ENCODE data around the gene TRPM3. TPM values are rescaled to one million over a fixed set of nuclear protein-coding genes. Genes with fewer than 3 reads are reported as not detected.

Gene TRPM3
- polyA plus RNA-seq, 3 donors: not detected

- TF ChIP-seq CTCF (IDR thresholded peaks at IDR 0.05): no peak
- no peaks in the 10 kb centered on the region for H4K20me1 ChIP-seq (ENCODE audit: insufficient read depth, low read length)
- H3K9me3 ChIP-seq (replicated peaks in 1 of 2; ENCODE audit: control insufficient read depth in 1 of 2, insufficient read depth in 1 of 2, low read length in 2 of 2): no peaks in the 10 kb centered on the region
- no peak overlapping the region for H3K4me2 ChIP-seq (replicated peaks; ENCODE audit: extremely low read depth, low read length, poor library complexity, severe bottlenecking)
- intact Hi-C loops (cut with micrococcal nuclease): loop anchor here (5.0 to 10.0 kb wide), 3 partner anchors 57 to 121 kb away; no protein-coding TSS in a partner anchor
- no peak overlapping the region for H3K27ac Mint-ChIP-seq
- H2AFZ ChIP-seq (ENCODE audit: insufficient read depth, low read depth, low read length, poor library complexity, severe bottlenecking): no peak overlapping the region
- WGBS (ENCODE audit: insufficient coverage): no CpG with 5 or more reads among the region's 1 CpG
- peaks cover 0 to 7% of the 10 kb centered on the region in 2 donors for H3K4me1 ChIP-seq (ENCODE audit: control insufficient read depth in 1 of 2, insufficient read depth in 2 of 2, low read length in 2 of 2)
- H3K9ac ChIP-seq (ENCODE audit: insufficient read depth, low read length, poor library complexity, severe bottlenecking): no peak overlapping the region
- H3K4me3 ChIP-seq (replicated peaks in 1 of 3; ENCODE audit: low read depth in 2 of 3, low read length in 3 of 3): no peak overlapping the region
- H3K36me3 Mint-ChIP-seq: no peaks in the 10 kb centered on the region
- H3K36me3 ChIP-seq (replicated peaks in 1 of 2; ENCODE audit: control insufficient read depth in 1 of 2, insufficient read depth in 2 of 2, low read length in 2 of 2): no peaks in the 10 kb centered on the region
- H3K4me3 Mint-ChIP-seq: no peak overlapping the region
- DNase-seq: no peak
- peaks cover 0 to 6% (median 0%) of the 10 kb centered on the region in 3 donors for H3K27me3 Mint-ChIP-seq (ENCODE audit: low read depth in 3 of 3)
- H3K79me2 ChIP-seq (ENCODE audit: insufficient read depth, low read length): no peaks in the 10 kb centered on the region
- no peaks in the 10 kb centered on the region for H3K27me3 ChIP-seq (ENCODE audit: control insufficient read depth in 2 of 2, insufficient read depth in 2 of 2, low read length in 2 of 2)
- peaks cover 13% of the 10 kb centered on the region for H3K4me1 Mint-ChIP-seq
- no peak overlapping the region for H3K27ac ChIP-seq (ENCODE audit: low read depth in 1 of 2, low read length in 2 of 2)
- no peaks in the 10 kb centered on the region for H3K9me3 Mint-ChIP-seq
Observed at GRCh38 chr9:70481471-70481870, 640.0 kb downstream of the TRPM3 start.

GRCh38 chr9:70480405-70480980 is 640.9 kb downstream of the TRPM3 start:
- no peak for TF ChIP-seq CTCF (IDR thresholded peaks at IDR 0.05)
- H3K27ac Mint-ChIP-seq: no peak overlapping the region
- peaks cover 10% of the 10 kb centered on the region for H3K4me1 Mint-ChIP-seq
- H3K36me3 Mint-ChIP-seq: no peaks in the 10 kb centered on the region
- Histone ChIP-seq H3K4me1 (ENCODE audit: control insufficient read depth in 1 of 2, insufficient read depth in 2 of 2, low read length in 2 of 2) (peaks cover 0 to 7% of the 10 kb centered on the region in 2 donors), H3K36me3 (replicated peaks in 1 of 2; ENCODE audit: control insufficient read depth in 1 of 2, insufficient read depth in 2 of 2, low read length in 2 of 2) (no peaks in the 10 kb centered on the region), H3K27me3 (ENCODE audit: control insufficient read depth in 2 of 2, insufficient read depth in 2 of 2, low read length in 2 of 2) (no peaks in the 10 kb centered on the region), H3K4me2 (replicated peaks; ENCODE audit: extremely low read depth, low read length, poor library complexity, severe bottlenecking) (peak overlapping the region; percentile 9), H3K27ac (ENCODE audit: low read depth in 1 of 2, low read length in 2 of 2) (no peak overlapping the region), H3K9ac (ENCODE audit: insufficient read depth, low read length, poor library complexity, severe bottlenecking) (no peak overlapping the region), H2AFZ (ENCODE audit: insufficient read depth, low read depth, low read length, poor library complexity, severe bottlenecking) (peak overlapping the region; percentile 48), H3K9me3 (replicated peaks in 1 of 2; ENCODE audit: control insufficient read depth in 1 of 2, insufficient read depth in 1 of 2, low read length in 2 of 2) (no peaks in the 10 kb centered on the region), H3K4me3 (replicated peaks in 1 of 3; ENCODE audit: low read depth in 2 of 3, low read length in 3 of 3) (no peak overlapping the region), H4K20me1 (ENCODE audit: insufficient read depth, low read length) (no peaks in the 10 kb centered on the region), H3K79me2 (ENCODE audit: insufficient read depth, low read length) (no peaks in the 10 kb centered on the region)
- no peak for DNase-seq
- 76% methylated on average over 13 of the region's 15 CpGs for WGBS (ENCODE audit: insufficient coverage)
- no peaks in the 10 kb centered on the region for H3K9me3 Mint-ChIP-seq
- intact Hi-C loops (cut with micrococcal nuclease): loop anchor here (5.0 to 10.0 kb wide), 3 partner anchors 56 to 122 kb away; no protein-coding TSS in a partner anchor
- peak overlapping the region in 1 of 2 donors; percentile 31 for H3K4me3 Mint-ChIP-seq
- H3K27me3 Mint-ChIP-seq (ENCODE audit: low read depth in 3 of 3): peaks cover 0 to 6% (median 0%) of the 10 kb centered on the region in 3 donors

Measured in CD14-positive monocyte (primary cell).